Stimulated activated CD4-positive, alpha-beta T cell treated with anti-CD3 and anti-CD28 coated beads, Interleukin-2, amount 100 ng/mL, for 24 hours (primary cell): ENCODE measurements around the gene GTPBP1.

Experiments used
- DNase-seq, 2 donors: peaks; one replicate each; pipeline ENCODE4 v3.0.0-alpha.2; 2020

The GTPBP1 gene

GRCh38 chr22:38705235-38706100 is at the start of gene GTPBP1:
TSS of gene GTPBP1 (plus strand) at chr22:38705944. CDS start at chr22:38705956, 12 bp downstream.
- DNase-seq, result peak; percentile 93 to 96

GRCh38 chr22:38656256-38657044 is 49.3 kb upstream of the GTPBP1 start, which contains the start of the genes CBY1 and FAM227A:
TSS of gene CBY1 (plus strand) at chr22:38656638. CDS start at chr22:38668055, 11,417 bp downstream.
TSS of gene FAM227A (minus strand) at chr22:38656392. CDS start at chr22:38650168, 6,224 bp downstream.
- DNase-seq, result peak; percentile 86 to 90

- peak; percentile 34 to 51 for DNase-seq
Observed at GRCh38 chr22:38657045-38657909, 48.5 kb upstream of the GTPBP1 start.

DNA sequence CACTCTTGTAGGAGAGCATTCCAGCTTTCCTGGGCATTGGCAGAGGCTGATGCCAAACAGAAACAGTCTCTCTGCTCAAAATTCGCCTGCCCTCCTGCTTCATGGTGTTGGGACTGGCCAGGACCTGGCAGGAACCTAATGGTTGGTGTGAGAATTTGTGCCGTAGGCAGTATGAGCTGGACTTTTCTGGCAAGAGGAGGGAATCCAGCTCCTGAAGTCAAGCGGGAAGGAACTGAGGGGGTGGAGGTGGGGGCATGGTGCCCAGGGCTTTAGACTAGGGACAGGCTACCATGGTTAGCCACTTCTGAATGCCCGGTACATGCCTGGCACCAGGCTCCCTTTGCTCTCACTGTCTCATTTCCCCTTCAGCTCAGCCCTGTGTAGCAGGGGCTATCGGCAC is 30.9 kb upstream of the GTPBP1 start:
- no peak for DNase-seq

GRCh38 chr22:38675833-38676232 is 29.9 kb upstream of the GTPBP1 start:
- DNase-seq, result no peak

DNA sequence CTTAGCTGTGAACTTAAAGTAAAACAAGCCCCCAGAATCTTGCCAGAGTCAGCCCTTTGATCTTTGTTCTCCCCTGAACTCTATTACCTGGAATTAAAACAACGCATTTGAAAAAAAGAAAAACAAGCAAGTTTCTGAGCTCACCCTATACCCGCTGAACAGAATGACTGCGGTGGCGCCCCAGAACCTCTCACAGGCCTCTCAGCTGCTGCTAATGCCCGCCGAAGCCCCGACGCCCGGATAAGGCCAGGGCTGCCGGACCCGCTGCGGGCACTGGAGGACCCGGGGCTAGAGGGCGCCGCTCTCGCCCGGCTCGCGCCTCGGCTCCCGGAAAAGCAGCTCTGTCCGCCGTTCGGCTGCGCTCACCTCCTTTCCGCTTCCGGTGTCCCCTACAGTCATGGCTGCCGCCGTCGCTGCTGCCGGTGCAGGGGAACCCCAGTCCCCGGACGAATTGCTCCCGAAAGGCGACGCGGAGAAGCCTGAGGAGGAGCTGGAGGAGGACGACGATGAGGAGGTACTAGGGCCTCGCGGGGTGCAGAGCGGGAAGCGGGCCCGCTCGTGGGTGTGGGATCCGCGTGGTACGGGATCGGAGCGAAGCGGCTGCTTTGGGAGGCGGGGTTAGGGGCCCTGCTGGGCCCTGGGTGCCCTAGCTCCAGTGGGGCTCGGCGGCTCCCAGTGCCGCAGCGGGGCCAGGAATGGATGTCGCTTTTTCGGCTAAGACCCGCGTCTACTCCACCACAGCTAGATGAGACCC is 24.0 kb upstream of the GTPBP1 start, which contains the start of gene TOMM22:
TSS of gene TOMM22 (plus strand) at position 376 of the 754 bp plus-strand sequence. CDS start at position 398, 22 bp downstream.
- peak; percentile 87 for DNase-seq

GRCh38 chr22:38684895-38685294 is 20.8 kb upstream of the GTPBP1 start:
- DNase-seq, result no peak

- no peak for DNase-seq
Observed at GRCh38 chr22:38685761-38686160, 20.0 kb upstream of the GTPBP1 start.

- no peak for DNase-seq
Observed at GRCh38 chr22:38689651-38690050, 16.1 kb upstream of the GTPBP1 start.

- no peak for DNase-seq
Observed at GRCh38 chr22:38694049-38694448, 11.7 kb upstream of the GTPBP1 start.

GRCh38 chr22:38694940-38695339 is 10.8 kb upstream of the GTPBP1 start:
- DNase-seq, result no peak

DNA sequence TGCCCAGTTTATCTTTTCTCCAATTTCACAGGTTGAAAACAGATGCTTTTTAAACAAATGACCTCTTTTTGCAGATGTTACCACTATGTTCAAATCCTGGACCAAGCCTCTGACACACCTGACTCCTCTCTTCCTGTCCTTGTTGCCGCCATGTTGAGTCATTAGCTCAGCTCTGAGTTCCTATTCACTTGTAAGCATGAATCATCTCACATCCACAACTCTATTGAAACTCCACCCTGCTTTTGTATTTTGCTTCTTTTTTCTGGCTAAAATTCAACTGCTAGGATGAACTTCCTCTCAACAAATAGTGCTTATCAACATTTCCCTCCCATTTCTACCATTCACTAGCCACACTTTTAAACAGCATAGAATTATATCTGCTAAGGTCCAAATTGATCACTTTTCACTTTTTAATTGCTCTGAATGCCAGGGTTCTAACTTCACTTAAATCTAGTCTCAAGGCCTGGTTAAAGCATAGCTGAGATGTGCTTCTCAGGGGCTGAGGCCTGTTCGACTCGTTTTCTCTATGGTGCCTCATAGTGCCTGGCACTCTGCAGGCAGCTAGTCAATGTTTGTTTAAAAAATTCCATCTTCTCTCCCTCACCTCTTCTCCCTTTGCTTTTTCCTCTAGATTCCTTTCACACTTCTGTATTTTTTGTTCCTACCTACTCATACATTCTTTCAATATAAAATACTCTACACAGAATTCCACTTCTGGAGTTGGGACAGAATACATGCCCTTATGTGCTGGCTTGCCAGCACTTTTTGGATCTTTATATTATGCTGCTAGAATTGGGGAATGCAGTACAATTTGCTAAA is 8.9 kb upstream of the GTPBP1 start:
- DNase-seq, result peak; percentile 33 to 56

DNA sequence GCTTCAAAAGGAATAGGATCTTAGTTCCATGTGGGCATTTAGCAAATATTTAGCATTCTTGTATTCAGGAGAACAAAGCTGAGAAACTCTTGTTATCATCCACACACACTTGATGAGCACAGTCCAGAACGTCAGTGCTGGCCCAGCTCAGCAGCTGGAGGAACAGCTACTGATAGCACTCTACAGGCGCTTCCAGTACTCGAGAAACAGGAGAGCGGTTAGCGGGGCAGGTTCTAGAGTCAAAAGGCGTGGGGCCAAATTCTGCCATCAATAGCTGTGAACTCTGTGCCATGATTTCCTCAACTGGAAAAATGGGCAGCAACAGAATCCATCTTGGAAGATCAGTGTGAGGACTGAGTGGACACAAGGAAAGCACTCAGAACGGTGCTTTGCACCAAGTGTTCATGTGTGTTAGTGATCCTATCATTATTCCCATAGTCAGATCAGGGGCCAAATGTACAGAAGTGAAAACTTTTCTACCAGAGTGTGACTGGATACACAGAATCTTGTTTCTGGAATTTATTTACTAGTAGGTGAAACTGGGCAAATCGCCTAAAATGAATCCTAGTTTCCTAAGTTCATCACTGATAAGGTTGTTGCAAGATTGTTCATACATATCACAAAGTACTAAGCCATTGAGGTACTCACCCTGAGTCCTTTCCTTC is 8.2 kb upstream of the GTPBP1 start:
- DNase-seq, result no peak

DNA sequence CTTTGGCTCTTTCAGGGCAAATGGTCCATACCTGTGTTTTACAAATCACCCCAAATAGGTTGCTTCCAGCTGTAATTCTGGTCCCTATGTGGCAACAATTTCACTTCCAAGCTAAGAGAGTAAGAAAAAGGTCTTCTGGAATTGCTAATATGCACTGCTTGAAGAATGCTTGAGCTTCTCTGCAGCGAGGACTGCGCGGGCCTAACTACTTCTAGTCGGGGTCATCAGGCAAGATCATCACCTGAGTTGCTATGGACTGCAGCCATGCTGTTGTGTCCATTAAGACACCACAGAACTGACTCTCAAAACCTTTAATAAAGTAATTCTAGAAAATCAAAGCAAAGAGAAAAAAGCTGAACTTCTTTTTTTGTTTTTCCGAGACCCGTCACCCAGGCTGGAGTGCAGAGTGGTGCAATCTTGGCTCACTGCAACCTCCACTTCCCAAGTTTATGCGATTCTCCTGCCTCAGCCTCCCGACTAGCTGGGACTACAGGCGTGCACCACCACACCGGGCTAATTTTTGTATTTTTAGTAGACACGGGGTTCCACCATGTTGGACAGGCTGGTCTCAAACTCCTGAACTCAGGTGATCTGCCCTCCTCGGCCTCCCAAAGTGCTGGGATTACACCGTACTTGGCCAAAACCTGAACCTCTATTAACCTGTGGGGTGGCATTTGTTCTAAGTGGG is 7.2 kb upstream of the GTPBP1 start:
- DNase-seq, result no peak

DNA sequence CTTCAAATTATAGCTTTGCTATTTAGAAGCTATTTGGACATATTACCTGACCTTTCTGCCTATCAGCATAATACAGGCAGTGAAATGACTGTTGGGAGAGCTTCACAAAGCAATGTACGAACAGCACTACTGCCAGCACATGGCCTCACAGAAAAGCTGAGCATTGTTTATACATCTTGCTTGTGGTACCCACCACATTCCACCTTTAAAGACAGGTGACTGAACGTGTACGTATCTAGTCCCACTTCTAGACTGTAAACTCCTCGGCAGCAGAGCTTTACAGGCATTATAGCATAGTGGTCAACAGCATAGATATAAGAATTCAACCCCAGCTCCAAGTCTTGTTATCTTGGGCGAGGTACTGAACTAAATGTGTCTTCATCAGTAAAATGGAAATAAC is 6.6 kb upstream of the GTPBP1 start:
- no peak for DNase-seq

DNA sequence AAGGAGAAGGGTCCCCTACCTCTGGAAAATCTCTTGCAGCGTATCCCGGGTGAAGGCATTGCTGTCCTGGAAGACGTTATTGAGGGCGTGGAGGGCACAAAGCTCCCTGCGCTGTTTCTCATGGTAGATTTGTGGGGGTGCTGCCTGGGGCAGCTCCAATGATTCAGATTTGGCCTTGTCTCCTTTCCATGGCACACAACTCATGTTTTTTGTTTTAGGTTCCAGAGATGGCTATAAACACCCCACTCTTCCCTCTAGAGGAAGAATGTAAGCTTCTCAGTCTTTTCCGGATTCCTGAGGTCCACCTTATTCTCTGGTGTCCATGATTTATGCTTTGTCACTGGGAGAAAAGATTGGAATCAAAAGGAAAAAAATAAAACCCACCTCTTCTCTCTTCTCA is 6.0 kb upstream of the GTPBP1 start:
- DNase-seq, result no peak

- DNase-seq, result no peak
Observed at GRCh38 chr22:38700270-38700788, 5.4 kb upstream of the GTPBP1 start.

DNA sequence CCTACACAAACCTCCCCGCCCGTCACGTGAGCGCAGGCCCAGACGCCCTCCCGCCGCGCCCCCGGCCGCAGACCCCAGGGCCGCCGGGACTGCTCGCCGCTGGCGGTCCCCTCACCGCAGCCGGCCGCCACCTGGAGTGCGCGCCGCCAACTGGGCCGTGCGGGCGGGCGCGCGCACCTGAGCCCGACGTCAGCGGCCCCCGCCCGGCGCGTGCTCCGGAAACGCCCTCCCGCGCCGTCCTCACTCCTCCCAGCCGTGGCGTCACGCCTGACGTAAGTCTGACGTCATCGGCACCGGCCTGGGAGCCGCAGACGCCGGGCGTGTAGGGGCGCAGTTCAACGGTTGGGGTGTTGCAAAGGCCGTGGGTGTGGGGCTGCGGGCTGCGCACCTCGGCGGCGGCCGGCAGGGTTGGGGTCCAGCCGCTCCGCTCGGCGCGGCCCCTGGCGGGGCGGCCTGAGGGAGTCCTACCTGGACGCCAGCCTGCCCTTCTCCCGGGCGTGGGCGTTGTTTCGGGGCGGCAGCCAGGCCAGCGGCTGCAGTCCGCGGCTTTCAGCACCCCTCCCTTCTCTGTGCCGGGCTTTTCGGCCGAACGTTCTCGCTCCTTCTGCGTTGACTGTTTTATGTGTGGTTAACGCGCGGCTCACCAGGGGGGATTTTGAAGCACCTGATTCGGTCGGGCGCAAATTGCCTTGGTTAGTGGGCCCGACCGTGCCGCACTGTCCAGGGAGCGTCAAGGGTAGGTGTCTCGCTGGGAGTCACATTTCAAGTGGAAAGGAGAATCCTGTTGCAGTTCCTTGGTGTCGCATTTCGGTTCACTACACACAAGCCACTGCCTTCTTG is 4.7 kb upstream of the GTPBP1 start, which contains the start of gene JOSD1:
TSS of gene JOSD1 (minus strand) at position 155 of the 840 bp plus-strand sequence. CDS start 956 bp downstream, outside the sequence.
- peak; percentile 97 to 99 for DNase-seq
